ENCODE data around the gene ARHGAP22.

- TF ChIP-seq CTCF (conservative IDR thresholded peaks at IDR 0.05; ENCODE audit: low read length) (no peak), EZH2phosphoT487 (IDR thresholded peaks at IDR 0.05; ENCODE audit: borderline replicate concordance, low read depth, low read length) (no peak)
Measured at GRCh38 chr10:48463318-48464003, 141.4 kb downstream of the ARHGAP22 start.

Data from OCI-LY7 (cell line).